Prostate gland (tissue), 2 donors: ENCODE data around the gene ELF2. TPM values are rescaled to one million over a fixed set of nuclear protein-coding genes. Genes with fewer than 3 reads are reported as not detected.

Experiments used
- DNase-seq: peaks from one replicate; pipeline ENCODE4 v3.0.0-alpha.2; 2019; ENCODE audit warnings: low spot score
- H3K27ac ChIP-seq, 2 donors: fragments of 200-600 bp; sonication (generic); 2 replicates each; pipeline ENCODE4 v1.5.1; 2017 to 2019
- H3K27me3 ChIP-seq: fragments of 200-600 bp; sonication (generic); replicated peaks from 2 replicates; pipeline ENCODE4 v1.5.1; 2019; ENCODE audit not compliant: insufficient read depth
- H3K36me3 ChIP-seq, 2 donors: fragments of 200-600 bp; sonication (generic); 1 replicate in 1 of 2; 2 replicates in 1 of 2; pipeline versions ENCODE4 v1.5.1 to v1.8.1; 2017 to 2019
- H3K4me1 ChIP-seq: fragments of 200-600 bp; sonication (generic); replicated peaks from 2 replicates; pipeline ENCODE4 v1.5.1; 2019
- H3K4me3 ChIP-seq, 2 donors: fragments of 200-600 bp; sonication (generic); 2 replicates each; pipeline ENCODE4 v1.5.1; 2017 to 2019
- H3K9me3 ChIP-seq: fragments of 200-600 bp; sonication (generic); 2 replicates; pipeline ENCODE4 v1.5.1; 2017
- POLR2A ChIP-seq: fragments of 450-650 bp; IDR thresholded peaks from one replicate; pipeline ENCODE4 v1.6.1; 2016; ENCODE audit warnings: antibody characterized with exemption, mild to moderate bottlenecking
- POLR2AphosphoS5 ChIP-seq: sonication (generic); formaldehyde crosslinking; IDR thresholded peaks from one replicate; pipeline ENCODE4 v1.6.1; 2017; ENCODE audit warnings: antibody characterized with exemption
- WGBS: methylation state at CpG from one replicate; pipeline ENCODE4 v1.1.5; 2018; 5-methylcytosine and 5-hydroxymethylcytosine counted together
- intact Hi-C: fragments of 100-400 bp; cut with DNase I; formaldehyde crosslinking; loops from one replicate; pipeline ENCODE4 v1.14.2; 2022
- total RNA-seq, 2 donors: library from RNA; depleted of rRNA; stranded (reverse); fragments of >200 nt; gene quantifications; one replicate each; pipeline ENCODE4 v1.1.0, GENCODE V29; 2016
- TF ChIP-seq, protein P1 (sequence below), 4 experiments: fragments of 200-600 bp in 2 of 4; fragments of 450-650 bp in 2 of 4; sonication (generic) in 2 of 4; IDR thresholded peaks; 1 replicate in 3 of 4; 2 replicates in 1 of 4; pipeline ENCODE4 v1.5.1; 2016 to 2019; ENCODE audit warnings: antibody characterized with exemption in 4 of 4, mild to moderate bottlenecking in 2 of 4, moderate library complexity in 2 of 4

Gene ELF2
- total RNA-seq, 2 donors from 2014 or later = 53.2 to 61.7 TPM

DNA sequence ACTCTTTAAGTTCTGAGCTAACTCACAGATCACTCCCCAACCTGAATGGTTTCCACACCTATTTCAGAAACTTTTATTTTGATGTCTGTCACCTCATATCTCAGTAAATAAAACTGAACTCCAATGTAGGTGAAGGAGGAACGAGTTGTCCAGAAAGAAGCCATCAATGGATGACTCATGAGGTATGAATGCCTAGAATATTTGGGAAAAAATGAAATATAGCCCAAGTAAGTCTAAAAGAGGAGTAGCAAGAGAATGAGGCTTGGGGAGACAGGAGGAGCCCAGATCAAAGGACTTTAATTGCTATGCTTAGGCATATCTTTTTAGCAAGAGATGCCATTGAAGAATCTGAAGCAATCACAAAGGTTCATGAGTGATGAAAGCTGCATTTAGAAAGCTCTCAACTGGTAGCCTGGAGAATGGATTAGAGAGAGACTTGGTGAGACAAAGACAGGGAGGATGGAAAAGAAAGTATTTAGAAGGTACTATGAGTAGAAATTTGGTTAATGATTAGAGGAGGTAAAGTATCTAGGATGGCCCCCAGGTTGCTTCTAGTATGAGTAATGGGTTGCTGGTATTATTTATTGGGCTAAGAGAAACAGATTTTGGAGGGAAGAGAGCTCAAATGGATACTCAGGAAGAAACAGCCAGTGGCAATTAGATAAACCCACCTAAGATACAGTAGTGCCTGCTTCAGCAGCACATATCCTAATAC lies 122.1 kb downstream of the ELF2 start:
- intact Hi-C loops = no loop called here
- no peaks in the 10 kb centered on the region for H3K27me3 ChIP-seq
- DNase-seq = no peak
- no peak overlapping the region for H3K4me3 ChIP-seq
- H3K9me3 ChIP-seq = no peaks in the 10 kb centered on the region
- H3K36me3 ChIP-seq = peaks cover 0 to 4% of the 10 kb centered on the region in 2 donors
- WGBS = 20% methylated on average over 1 of the region's 1 CpG
- no peak for TF ChIP-seq POLR2A
- no peak for TF ChIP-seq POLR2AphosphoS5
- TF ChIP-seq, protein P1, sequence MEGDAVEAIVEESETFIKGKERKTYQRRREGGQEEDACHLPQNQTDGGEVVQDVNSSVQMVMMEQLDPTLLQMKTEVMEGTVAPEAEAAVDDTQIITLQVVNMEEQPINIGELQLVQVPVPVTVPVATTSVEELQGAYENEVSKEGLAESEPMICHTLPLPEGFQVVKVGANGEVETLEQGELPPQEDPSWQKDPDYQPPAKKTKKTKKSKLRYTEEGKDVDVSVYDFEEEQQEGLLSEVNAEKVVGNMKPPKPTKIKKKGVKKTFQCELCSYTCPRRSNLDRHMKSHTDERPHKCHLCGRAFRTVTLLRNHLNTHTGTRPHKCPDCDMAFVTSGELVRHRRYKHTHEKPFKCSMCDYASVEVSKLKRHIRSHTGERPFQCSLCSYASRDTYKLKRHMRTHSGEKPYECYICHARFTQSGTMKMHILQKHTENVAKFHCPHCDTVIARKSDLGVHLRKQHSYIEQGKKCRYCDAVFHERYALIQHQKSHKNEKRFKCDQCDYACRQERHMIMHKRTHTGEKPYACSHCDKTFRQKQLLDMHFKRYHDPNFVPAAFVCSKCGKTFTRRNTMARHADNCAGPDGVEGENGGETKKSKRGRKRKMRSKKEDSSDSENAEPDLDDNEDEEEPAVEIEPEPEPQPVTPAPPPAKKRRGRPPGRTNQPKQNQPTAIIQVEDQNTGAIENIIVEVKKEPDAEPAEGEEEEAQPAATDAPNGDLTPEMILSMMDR (IDR thresholded peaks at IDR 0.05) = no peak
- H3K4me1 ChIP-seq = no peaks in the 10 kb centered on the region
- H3K27ac ChIP-seq = no peak overlapping the region

DNA sequence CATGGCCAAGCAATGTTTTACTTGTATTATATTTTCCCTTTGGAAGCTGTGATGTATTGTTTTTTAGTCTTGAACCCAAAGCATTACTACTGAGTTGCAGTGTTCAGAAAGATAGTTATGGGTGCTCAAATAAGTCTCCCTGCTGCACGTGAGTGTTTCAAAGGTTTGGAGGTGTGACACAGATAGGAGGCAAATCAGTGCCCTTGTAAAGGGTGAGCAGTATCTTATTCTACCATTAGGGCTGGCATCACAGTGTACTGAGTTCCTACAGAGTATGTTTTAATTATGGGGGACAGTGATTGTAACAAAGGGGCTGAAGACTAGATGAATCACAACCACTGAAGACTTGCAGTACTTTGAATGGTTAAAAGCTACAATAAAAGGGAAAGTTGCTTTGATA lies 123.1 kb downstream of the ELF2 start:
- no peaks in the 10 kb centered on the region for H3K9me3 ChIP-seq
- H3K4me3 ChIP-seq = no peak overlapping the region
- H3K4me1 ChIP-seq = no peaks in the 10 kb centered on the region
- no peak overlapping the region for H3K27ac ChIP-seq
- 64% methylated on average over 1 of the region's 1 CpG for WGBS
- no peaks in the 10 kb centered on the region for H3K27me3 ChIP-seq
- DNase-seq = no peak
- intact Hi-C loops = no loop called here
- TF ChIP-seq POLR2A = no peak
- TF ChIP-seq, protein P1 (IDR thresholded peaks at IDR 0.05) = no peak
- no peak for TF ChIP-seq POLR2AphosphoS5
- no peaks in the 10 kb centered on the region for H3K36me3 ChIP-seq

DNA sequence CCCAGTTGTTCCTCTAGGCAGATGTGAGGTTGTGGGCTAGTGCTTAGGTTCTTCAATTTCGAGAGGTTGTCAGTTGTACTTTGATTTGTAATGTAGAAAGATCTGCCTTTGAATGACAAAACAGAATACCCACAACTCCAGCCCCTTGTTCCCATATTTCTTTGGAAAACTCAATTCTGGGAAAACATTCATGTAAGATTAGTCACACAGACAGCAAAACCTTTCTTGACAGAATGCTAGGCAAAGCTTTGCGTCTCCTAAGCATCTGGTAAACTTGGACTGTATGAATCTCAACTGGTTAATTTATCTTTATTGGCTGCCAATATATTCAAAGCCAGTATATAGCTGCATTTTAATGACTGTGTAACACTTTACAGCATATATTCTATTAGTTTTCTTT lies 126.6 kb downstream of the ELF2 start:
- Histone ChIP-seq H3K27me3 (no peaks in the 10 kb centered on the region), H3K4me3 (no peak overlapping the region), H3K36me3 (no peaks in the 10 kb centered on the region), H3K27ac (no peak overlapping the region), H3K9me3 (no peaks in the 10 kb centered on the region), H3K4me1 (no peaks in the 10 kb centered on the region)
- WGBS = 92% methylated on average over 2 of the region's 2 CpGs
- TF ChIP-seq POLR2A (no peak), POLR2AphosphoS5 (no peak)
- TF ChIP-seq, protein P1 (IDR thresholded peaks at IDR 0.05) = no peak
- intact Hi-C loops = no loop called here
- no peak for DNase-seq

DNA sequence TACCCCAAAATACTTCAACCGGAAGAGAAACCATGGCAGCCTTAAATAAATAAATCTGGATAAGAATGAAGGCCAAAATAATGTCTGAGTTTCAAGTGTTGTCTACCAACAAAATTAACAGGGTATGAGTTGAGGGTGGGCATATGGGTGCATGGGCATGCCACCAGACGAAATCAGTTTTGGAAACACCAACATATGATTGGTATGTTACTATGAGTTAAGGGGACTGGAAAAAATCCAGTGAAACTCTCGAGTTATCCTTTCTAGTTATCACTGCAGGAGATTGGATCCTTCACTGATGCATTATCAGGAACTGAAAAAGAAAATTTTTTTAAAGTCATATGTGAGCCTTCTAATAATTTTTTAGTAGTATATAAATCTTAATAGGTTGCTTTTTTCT lies 129.0 kb downstream of the ELF2 start:
- no peaks in the 10 kb centered on the region for H3K36me3 ChIP-seq
- H3K4me3 ChIP-seq = no peak overlapping the region

More for the DNA sequence above, 129.0 kb downstream of the ELF2 start:
- DNase-seq = no peak
- Histone ChIP-seq H3K27me3 (no peaks in the 10 kb centered on the region), H3K9me3 (no peaks in the 10 kb centered on the region), H3K27ac (no peak overlapping the region), H3K4me1 (no peaks in the 10 kb centered on the region)
- intact Hi-C loops = no loop called here
- WGBS = 79% methylated on average over 3 of the region's 3 CpGs
- TF ChIP-seq POLR2AphosphoS5 (no peak), POLR2A (no peak)
- TF ChIP-seq, protein P1 (IDR thresholded peaks at IDR 0.05) = no peak
